HG02571 (cell line): ENCODE measurements around the gene GPBAR1.
"Not testable (repeated sequence)": the region's sequence is repeated elsewhere in the genome, so short reads cannot be mapped to it uniquely, and the experiment has no call there.

Experiments
- ATAC-seq: cut with Tn5 transposase; IDR thresholded peaks from one replicate; pipeline ENCODE4 v1.9.1; 2021; ENCODE audit warnings: mild to moderate bottlenecking, moderate library complexity; ENCODE audit not compliant: unreplicated experiment

Gene GPBAR1

DNA sequence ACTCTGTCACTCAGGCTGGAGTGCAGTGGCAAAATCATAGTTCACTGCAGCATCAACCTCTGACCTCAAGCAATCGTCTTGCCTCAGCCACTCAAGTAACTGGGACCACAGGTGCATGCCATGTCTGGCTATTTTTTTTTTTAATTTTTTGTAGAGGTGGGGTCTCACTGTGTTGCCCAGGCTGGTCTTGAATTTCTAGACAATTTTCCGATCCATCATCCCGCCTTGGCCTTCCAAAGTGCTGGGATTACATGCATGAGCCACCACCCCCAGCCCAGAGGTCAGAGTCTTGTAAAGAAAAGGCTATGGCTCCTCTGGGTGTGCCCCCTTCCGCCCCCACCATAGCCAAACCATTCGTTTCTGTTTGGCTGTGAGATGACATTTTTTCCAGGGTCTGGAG, 44.6 kb downstream of the GPBAR1 start:
- ATAC-seq: no peak

DNA sequence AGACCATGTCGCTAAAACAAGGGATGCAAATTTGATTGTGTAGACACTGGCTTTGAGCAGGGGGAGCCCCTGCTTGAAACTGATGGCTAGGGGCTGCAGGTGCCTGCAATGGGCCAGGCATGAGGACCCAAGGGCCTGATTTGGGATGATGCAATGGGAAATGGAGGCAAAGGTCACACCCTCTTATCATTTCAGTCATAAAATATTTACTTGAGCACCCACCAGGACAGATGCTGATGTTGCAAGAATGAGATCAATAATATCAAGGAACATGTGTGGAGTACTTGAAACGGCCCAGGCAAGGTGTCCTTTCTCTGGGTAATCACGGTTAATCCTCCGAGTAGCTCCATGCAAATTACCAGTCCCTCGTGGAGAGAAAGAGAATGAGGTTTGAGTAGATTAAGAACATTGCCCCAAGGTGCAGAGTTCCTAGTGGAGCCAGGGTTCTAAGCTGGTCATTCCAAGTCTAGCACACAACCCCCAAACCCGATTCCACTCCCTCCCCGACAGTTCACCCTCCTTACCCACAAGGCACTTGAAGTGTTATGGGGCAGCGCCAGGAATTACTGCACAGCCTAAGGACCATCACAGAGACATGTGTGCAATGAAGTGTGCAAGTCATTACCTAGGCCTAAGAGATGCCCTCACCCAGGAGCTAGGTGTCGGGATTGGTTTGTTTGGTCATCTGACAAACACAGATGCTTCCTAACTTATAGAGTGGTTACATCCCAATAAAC, 45.5 kb downstream of the GPBAR1 start:
- no peak for ATAC-seq

- no peak for ATAC-seq
Measured at GRCh38 chr2:218307415-218308090, 46.7 kb downstream of the GPBAR1 start.

DNA sequence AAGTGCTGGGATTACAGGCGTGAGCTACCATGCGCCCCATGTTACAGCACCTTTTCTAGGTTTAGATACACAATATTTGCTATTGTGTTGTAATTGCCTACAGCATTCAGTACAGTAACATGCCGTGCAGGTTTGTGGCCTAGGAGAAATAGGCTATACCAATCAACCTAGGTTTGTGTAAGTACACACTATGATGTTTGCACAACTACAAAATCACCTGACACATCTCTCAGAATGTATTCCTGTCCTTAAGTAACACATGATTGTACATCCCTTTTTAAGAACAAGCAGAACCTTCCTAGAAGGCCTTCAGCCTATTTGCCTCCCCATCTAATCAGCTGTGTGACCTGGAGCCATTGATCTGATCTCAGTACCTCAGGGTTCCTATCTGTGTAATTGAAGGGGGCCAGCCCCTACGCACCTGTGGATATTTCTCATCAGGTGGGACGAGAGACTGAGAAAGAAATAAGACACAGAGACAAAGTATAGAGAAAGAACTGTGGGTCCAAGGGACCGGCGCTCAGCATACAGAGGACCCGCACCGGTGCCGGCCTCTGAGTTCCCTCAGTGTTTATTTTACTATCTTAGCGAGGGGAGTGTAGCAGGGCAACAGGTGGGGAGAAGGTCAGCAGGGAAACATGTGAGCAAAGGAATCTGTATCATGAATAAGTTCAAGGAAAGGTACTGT, 50.2 kb downstream of the GPBAR1 start:
- no peak for ATAC-seq

DNA sequence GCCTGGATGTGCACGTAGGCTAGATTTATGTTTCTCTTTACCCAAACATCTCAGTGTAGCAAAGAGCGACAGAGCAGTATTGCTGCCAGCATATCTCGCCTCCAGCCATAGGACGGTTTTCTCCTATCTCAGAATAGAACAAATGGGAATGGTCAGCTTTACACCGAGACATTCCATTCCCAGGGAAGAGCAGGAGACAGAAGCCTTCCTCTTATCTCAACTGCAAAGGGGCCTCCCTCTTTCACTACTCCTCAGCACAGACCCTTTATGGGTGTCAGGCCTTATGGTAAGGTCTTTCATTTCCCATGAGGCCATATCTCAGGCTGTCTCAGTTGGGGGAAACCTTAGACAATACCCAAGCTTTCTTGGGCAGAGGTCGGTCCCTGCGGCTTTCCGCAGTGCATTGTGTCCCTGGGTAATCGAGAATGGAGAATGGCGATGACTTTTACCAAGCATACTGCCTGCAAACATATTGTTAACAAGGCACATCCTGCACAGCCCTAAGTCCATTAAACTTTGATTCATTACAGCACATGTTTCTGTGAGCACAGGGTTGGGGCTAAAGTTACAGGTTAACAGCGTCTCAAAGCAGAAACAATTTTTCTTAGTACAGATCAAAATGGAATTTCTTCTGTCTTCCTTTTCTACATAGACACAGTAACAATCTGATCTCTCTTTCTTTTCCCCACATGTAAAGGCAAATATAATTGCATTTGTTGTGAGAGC, 50.9 kb downstream of the GPBAR1 start:
- not testable (repeated sequence) for ATAC-seq

DNA sequence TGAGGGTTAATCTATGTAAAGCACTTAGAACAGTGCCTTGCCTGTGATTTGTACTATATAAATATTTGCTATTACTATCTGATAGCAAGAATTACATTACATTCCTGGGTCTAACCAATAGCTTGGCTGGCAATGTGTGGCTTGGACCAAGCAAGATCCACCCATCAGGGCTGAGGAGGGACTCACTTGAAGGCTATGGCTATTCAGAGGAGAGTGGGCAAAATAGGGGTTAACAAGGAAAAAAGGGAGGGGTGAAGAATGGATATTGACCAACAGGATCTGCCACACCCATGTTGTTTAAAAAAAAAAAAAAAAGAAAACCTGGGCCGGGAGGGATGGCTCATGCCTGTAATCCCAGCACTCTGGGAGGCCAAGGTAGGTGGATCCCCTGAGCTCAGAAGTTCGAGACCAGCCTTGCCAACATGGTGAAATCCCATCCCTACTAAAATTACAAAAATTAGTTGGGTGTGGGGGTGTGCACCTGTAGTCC, 51.5 kb downstream of the GPBAR1 start:
- no peak for ATAC-seq

GRCh38 chr2:218313356-218313755, 52.5 kb downstream of the GPBAR1 start:
- no peak for ATAC-seq
